DOHH2 (cell line): ENCODE data around the gene CYLD.

Experiments
- H3F3A ChIP-seq: fragments of 200-600 bp; sonication (generic), shearing (Covaris generic); 2 replicates; pipeline ENCODE4 v1.6.0; 2016; ENCODE audit warnings: antibody characterized with exemption, mild to moderate bottlenecking; ENCODE audit not compliant: control insufficient read depth, insufficient read depth
- H3K27ac ChIP-seq: fragments of 200-600 bp; sonication (generic); 2 replicates; pipeline ENCODE4 v1.5.1; 2014; ENCODE audit warnings: low read depth, mild to moderate bottlenecking, low read length, moderate library complexity
- H3K27me3 ChIP-seq: fragments of 200-600 bp; sonication (generic); 2 replicates; pipeline ENCODE4 v1.6.1; 2014; ENCODE audit warnings: mild to moderate bottlenecking, low read length, mixed read lengths; ENCODE audit not compliant: control insufficient read depth
- H3K36me3 ChIP-seq: fragments of 200-600 bp; sonication (generic); 2 replicates; pipeline ENCODE4 v1.6.1; 2014; ENCODE audit warnings: mild to moderate bottlenecking, low read length, moderate library complexity, mixed read lengths; ENCODE audit not compliant: control insufficient read depth
- H3K4me1 ChIP-seq: fragments of 200-600 bp; sonication (generic); 2 replicates; pipeline ENCODE4 v1.6.1; 2014; ENCODE audit warnings: mild to moderate bottlenecking, low read length, mixed read lengths; ENCODE audit not compliant: control insufficient read depth
- H3K4me2 ChIP-seq: fragments of 200-600 bp; sonication (generic); 2 replicates; pipeline ENCODE4 v1.6.0; 2014; ENCODE audit warnings: mild to moderate bottlenecking, low read length, moderate library complexity
- H3K4me3 ChIP-seq: fragments of 200-600 bp; sonication (generic); 2 replicates; pipeline ENCODE4 v1.5.1; 2014; ENCODE audit warnings: mild to moderate bottlenecking, low read length, mixed read lengths
- H3K79me2 ChIP-seq: fragments of 200-600 bp; sonication (generic); 2 replicates; pipeline ENCODE4 v1.6.1; 2014; ENCODE audit warnings: mild to moderate bottlenecking, low read length, mixed read lengths; ENCODE audit not compliant: control insufficient read depth
- H3K9me2 ChIP-seq: fragments of 200-600 bp; sonication (generic); replicated peaks from 2 replicates; pipeline ENCODE4 v1.6.1; 2014; ENCODE audit warnings: mild to moderate bottlenecking, low read length, mixed read lengths; ENCODE audit not compliant: control insufficient read depth
- H3K9me3 ChIP-seq: fragments of 200-600 bp; sonication (generic); 2 replicates; pipeline ENCODE4 v1.6.1; 2014; ENCODE audit warnings: antibody characterized with exemption, low read length, mixed read lengths; ENCODE audit not compliant: control insufficient read depth, insufficient read depth
- H4K20me1 ChIP-seq: fragments of 200-600 bp; sonication (generic); 2 replicates; pipeline ENCODE4 v1.6.0; 2014; ENCODE audit warnings: low read depth, mild to moderate bottlenecking, antibody characterized with exemption, low read length, moderate library complexity; ENCODE audit not compliant: control insufficient read depth, insufficient read depth
- EZH2phosphoT487 ChIP-seq: fragments of 200-600 bp; sonication (generic); IDR thresholded peaks from 2 replicates; pipeline ENCODE4 v1.6.1; 2017; ENCODE audit warnings: borderline replicate concordance, mild to moderate bottlenecking, antibody characterized with exemption, low read length, moderate library complexity, mixed read lengths
- TF ChIP-seq, protein P1 (sequence below): fragments of 200-600 bp; sonication (generic); IDR thresholded peaks from one replicate; pipeline ENCODE4 v1.5.1; 2014; ENCODE audit warnings: antibody characterized with exemption, mild to moderate bottlenecking, low read depth, low read length; ENCODE audit not compliant: poor library complexity, severe bottlenecking

CYLD gene

DNA sequence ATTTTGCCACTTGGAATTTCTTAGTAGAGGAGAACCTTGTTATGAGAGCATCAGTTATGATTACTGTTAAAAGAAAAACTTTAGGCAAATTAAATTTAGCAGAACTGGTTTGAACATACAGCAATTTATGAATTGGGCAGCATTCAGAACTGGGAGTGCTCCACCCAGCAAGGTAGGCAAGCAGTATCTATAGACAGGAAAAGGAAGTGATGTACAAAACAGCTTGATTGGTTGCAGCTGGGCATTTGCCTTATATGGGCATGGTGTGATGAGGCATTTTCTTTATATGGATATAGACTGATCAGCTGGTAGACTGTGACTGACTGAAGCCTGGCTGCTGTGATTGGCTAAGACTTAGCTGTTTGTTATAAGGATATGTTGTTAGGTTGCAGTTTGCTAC is 17.6 kb upstream of the CYLD start:
- no peaks in the 10 kb centered on the region for H3K27me3 ChIP-seq
- peaks cover 9% of the 10 kb centered on the region for H3K4me1 ChIP-seq
- H3K9me2 ChIP-seq = no peaks in the 10 kb centered on the region
- H3K79me2 ChIP-seq = no peaks in the 10 kb centered on the region
- peaks cover 9% of the 10 kb centered on the region; the same call in 1 of the 2 replicates for H3K9me3 ChIP-seq
- no peaks in the 10 kb centered on the region for H3K36me3 ChIP-seq
- H3K4me2 ChIP-seq = no peak overlapping the region
- H3K27ac ChIP-seq = no peak overlapping the region
- no peak overlapping the region for H3K4me3 ChIP-seq
- no peak for TF ChIP-seq EZH2phosphoT487
- TF ChIP-seq, protein P1, sequence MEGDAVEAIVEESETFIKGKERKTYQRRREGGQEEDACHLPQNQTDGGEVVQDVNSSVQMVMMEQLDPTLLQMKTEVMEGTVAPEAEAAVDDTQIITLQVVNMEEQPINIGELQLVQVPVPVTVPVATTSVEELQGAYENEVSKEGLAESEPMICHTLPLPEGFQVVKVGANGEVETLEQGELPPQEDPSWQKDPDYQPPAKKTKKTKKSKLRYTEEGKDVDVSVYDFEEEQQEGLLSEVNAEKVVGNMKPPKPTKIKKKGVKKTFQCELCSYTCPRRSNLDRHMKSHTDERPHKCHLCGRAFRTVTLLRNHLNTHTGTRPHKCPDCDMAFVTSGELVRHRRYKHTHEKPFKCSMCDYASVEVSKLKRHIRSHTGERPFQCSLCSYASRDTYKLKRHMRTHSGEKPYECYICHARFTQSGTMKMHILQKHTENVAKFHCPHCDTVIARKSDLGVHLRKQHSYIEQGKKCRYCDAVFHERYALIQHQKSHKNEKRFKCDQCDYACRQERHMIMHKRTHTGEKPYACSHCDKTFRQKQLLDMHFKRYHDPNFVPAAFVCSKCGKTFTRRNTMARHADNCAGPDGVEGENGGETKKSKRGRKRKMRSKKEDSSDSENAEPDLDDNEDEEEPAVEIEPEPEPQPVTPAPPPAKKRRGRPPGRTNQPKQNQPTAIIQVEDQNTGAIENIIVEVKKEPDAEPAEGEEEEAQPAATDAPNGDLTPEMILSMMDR = no peak
- H4K20me1 ChIP-seq = no peaks in the 10 kb centered on the region
- no peaks in the 10 kb centered on the region for H3F3A ChIP-seq

DNA sequence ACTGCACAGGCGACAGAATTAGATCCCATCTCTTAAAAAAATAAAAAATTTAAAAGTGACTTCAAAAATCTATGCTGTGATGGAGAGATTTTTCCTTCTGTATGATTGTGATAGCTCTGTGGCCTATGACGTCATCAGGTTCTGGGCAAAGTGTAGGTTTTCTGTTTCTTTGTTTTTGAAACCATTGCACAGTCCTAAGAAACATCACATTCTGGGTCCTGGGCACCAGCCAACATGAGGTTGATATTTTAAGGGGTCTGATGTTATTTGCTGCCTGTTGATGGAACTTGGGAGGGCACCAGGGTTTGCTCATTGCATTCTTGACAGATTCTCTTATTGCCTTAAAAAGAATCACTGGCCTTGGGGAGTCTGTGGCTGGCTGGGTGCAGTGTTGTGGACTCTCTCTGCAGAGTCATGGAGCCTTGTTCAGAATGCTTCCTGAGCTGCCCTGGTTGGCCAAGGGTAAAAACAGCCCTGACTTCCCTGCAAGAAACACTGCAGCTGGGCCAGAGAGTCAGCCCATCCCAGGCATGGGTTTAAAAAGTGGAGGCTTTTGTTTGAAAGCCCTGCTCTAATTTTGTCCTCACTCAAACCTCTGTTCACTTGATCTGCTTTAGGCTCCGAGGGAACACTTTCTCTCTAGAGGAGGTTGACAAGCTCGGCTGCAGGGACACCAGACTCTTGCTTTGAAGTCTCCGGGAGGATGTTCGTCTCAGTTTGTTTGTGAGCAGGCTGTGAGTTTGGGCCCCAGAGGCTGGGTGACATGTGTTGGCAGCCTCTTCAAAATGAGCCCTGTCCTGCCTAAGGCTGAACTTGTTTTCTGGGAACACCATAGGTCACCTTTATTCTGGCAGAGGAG is 10.5 kb upstream of the CYLD start:
- Histone ChIP-seq H4K20me1 (no peaks in the 10 kb centered on the region), H3K4me2 (no peak overlapping the region), H3K4me3 (no peak overlapping the region), H3K9me3 (no peaks in the 10 kb centered on the region), H3K79me2 (no peaks in the 10 kb centered on the region), H3K36me3 (no peaks in the 10 kb centered on the region), H3K27ac (no peak overlapping the region), H3K27me3 (no peaks in the 10 kb centered on the region), H3K9me2 (no peaks in the 10 kb centered on the region), H3F3A (no peaks in the 10 kb centered on the region), H3K4me1 (no peaks in the 10 kb centered on the region)
- TF ChIP-seq EZH2phosphoT487 = no peak
- TF ChIP-seq, protein P1 = no peak

- H3K9me2 ChIP-seq = no peaks in the 10 kb centered on the region
- H3K4me2 ChIP-seq = no peak overlapping the region
- H4K20me1 ChIP-seq = no peaks in the 10 kb centered on the region
- no peaks in the 10 kb centered on the region for H3K79me2 ChIP-seq
- TF ChIP-seq, protein P1 = no peak
- no peak for TF ChIP-seq EZH2phosphoT487
- H3F3A ChIP-seq = no peaks in the 10 kb centered on the region
- no peaks in the 10 kb centered on the region for H3K36me3 ChIP-seq
- no peak overlapping the region for H3K27ac ChIP-seq
- no peak overlapping the region for H3K4me3 ChIP-seq
- H3K27me3 ChIP-seq = peaks cover 3% of the 10 kb centered on the region; the same call in 1 of the 2 replicates
- H3K4me1 ChIP-seq = no peaks in the 10 kb centered on the region
- no peaks in the 10 kb centered on the region for H3K9me3 ChIP-seq
These were observed 9.7 kb upstream of the CYLD start for GRCh38 chr16:50731989-50732832.
